ENCODE results near the gene KRTAP4-7. TPM values are rescaled to one million over a fixed set of nuclear protein-coding genes. Genes with fewer than 3 reads are reported as not detected.

The KRTAP4-7 gene
- total and polyA plus RNA-seq, 2 donors (not counting 3 experiments of a cell fraction or from before 2014, with no cell fraction given) = not detected

- no peak overlapping the region for H3K9ac ChIP-seq (replicated peaks; ENCODE audit: extremely low read depth, insufficient read depth, low read length)
- H3K4me2 ChIP-seq (ENCODE audit: insufficient read depth, low read length) = no peak overlapping the region
- no peaks in the 10 kb centered on the region for H3K9me3 ChIP-seq (replicated peaks; ENCODE audit: control insufficient read depth, insufficient read depth, low read length)
- no TSS peak for BruUV-seq (replicated peaks)
- POLR2A ChIA-PET = no interaction called here
- no peaks in the 10 kb centered on the region for H3K9me1 ChIP-seq (replicated peaks; ENCODE audit: control insufficient read depth, extremely low read depth, insufficient read depth, low read length)
- H3K27ac ChIP-seq (ENCODE audit: insufficient read depth, low read depth, low read length) = no peak overlapping the region
- no peaks in the 10 kb centered on the region for H4K20me1 ChIP-seq (replicated peaks; ENCODE audit: control insufficient read depth, extremely low read depth, insufficient read depth, low read length)
- H3K27me3 ChIP-seq (ENCODE audit: control insufficient read depth in 2 of 2, insufficient read depth in 2 of 2, low read length in 2 of 2) = peaks cover 0 to 3% of the 10 kb centered on the region in 2 experiments
- no peak overlapping the region for H2AFZ ChIP-seq (ENCODE audit: low read depth, low read length)
- no peak for FAIRE-seq
- no peak overlapping the region for H3K4me3 ChIP-seq (replicated peaks in 1 of 3; ENCODE audit: insufficient read depth in 1 of 3, low read depth in 1 of 3, low read length in 3 of 3)
- intact Hi-C loops (cut with micrococcal nuclease) = no loop called here
- CTCF ChIA-PET = interaction anchor here (0.7 kb wide), 1 partner anchor 21 kb away, joined by 3 read pairs; no protein-coding TSS in a partner anchor
- H3K36me3 ChIP-seq (ENCODE audit: control insufficient read depth in 2 of 2, extremely low read depth in 1 of 2, insufficient read depth in 2 of 2, low read length in 2 of 2) = no peaks in the 10 kb centered on the region
- TF ChIP-seq JUN (IDR thresholded peaks at IDR 0.05; ENCODE audit: borderline replicate concordance, insufficient read depth, insufficient read length, low read depth) (no peak), POLR2A (IDR thresholded peaks at IDR 0.05; ENCODE audit: low read depth, low read length) (no peak), GATA2 (IDR thresholded peaks at IDR 0.05; ENCODE audit: insufficient read depth, insufficient read length, low read depth, low read length) (no peak), MYC (IDR thresholded peaks at IDR 0.05; ENCODE audit: low read depth, low read length) (no peak), CTCF (IDR thresholded peaks at IDR 0.05; ENCODE audit: extremely low read depth in 1 of 2, insufficient read depth in 1 of 2, low read depth in 1 of 2, low read length in 2 of 2) (no peak), FOS (IDR thresholded peaks at IDR 0.05; ENCODE audit: borderline replicate concordance, insufficient read depth, low read length) (no peak), POLR2AphosphoS5 (IDR thresholded peaks at IDR 0.05; ENCODE audit: insufficient read depth, low read depth, low read length) (no peak), EZH2 (IDR thresholded peaks at IDR 0.05; ENCODE audit: borderline replicate concordance, low read depth, low read length, severe bottlenecking) (no peak)
- TF ChIP-seq, protein P1, sequence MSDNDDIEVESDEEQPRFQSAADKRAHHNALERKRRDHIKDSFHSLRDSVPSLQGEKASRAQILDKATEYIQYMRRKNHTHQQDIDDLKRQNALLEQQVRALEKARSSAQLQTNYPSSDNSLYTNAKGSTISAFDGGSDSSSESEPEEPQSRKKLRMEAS (IDR thresholded peaks at IDR 0.05; ENCODE audit: insufficient read depth, insufficient read length) = no peak
- H3K4me1 ChIP-seq (ENCODE audit: control insufficient read depth, extremely low read depth, insufficient read depth, low read length) = no peaks in the 10 kb centered on the region
- DNase-seq (ENCODE audit: low read depth, low spot score) = no peak
- H3K79me2 ChIP-seq (ENCODE audit: control insufficient read depth, insufficient read depth, low read length) = no peaks in the 10 kb centered on the region
- dilution Hi-C loops (cut with MboI; ENCODE audit: extremely low pct_ligation_motif_present, low sequenced_read_pairs) = no loop called here
Observed at GRCh38 chr17:41133880-41134735, 50.2 kb downstream of the KRTAP4-7 start.

Other genes starting within 250 kb of the KRTAP4-7 start
Only the 30 nearest of the 38 such genes appear.
- gene KRT23, start 146.5 kb upstream of the KRTAP4-7 start, total RNA-seq = not detected in 2 replicates
- not detected in 2 replicates for gene KRT23, start 146.5 kb upstream of the KRTAP4-7 start, polyA plus RNA-seq
- gene KRT39, start 117.2 kb upstream of the KRTAP4-7 start, total RNA-seq = not detected in 2 replicates
- not detected in 2 replicates for gene KRT39, start 117.2 kb upstream of the KRTAP4-7 start, polyA plus RNA-seq
- gene KRT40, start 99.8 kb upstream of the KRTAP4-7 start, total RNA-seq = not detected in 2 replicates
- gene KRT40, start 99.8 kb upstream of the KRTAP4-7 start, polyA plus RNA-seq = not detected in 2 replicates
- not detected in 2 replicates for gene KRTAP3-3, start 90.0 kb upstream of the KRTAP4-7 start, total RNA-seq
- gene KRTAP3-3, start 90.0 kb upstream of the KRTAP4-7 start, polyA plus RNA-seq = not detected in 2 replicates
- not detected in 2 replicates for gene KRTAP3-2, start 84.2 kb upstream of the KRTAP4-7 start, total RNA-seq
- gene KRTAP3-2, start 84.2 kb upstream of the KRTAP4-7 start, polyA plus RNA-seq = not detected in 2 replicates
- gene KRTAP3-1, start 75.0 kb upstream of the KRTAP4-7 start, total RNA-seq = not detected in 2 replicates
- not detected in 2 replicates for gene KRTAP3-1, start 75.0 kb upstream of the KRTAP4-7 start, polyA plus RNA-seq
- gene KRTAP1-5, start 56.9 kb upstream of the KRTAP4-7 start, total RNA-seq = not detected in 2 replicates
- not detected in 2 replicates for gene KRTAP1-5, start 56.9 kb upstream of the KRTAP4-7 start, polyA plus RNA-seq
- not detected in 2 replicates for gene KRTAP1-4, start 54.0 kb upstream of the KRTAP4-7 start, total RNA-seq
- not detected in 2 replicates for gene KRTAP1-4, start 54.0 kb upstream of the KRTAP4-7 start, polyA plus RNA-seq
- not detected in 2 replicates for gene KRTAP1-3, start 49.3 kb upstream of the KRTAP4-7 start, total RNA-seq
- gene KRTAP1-3, start 49.3 kb upstream of the KRTAP4-7 start, polyA plus RNA-seq = not detected in 2 replicates
- not detected in 2 replicates for gene KRTAP1-1, start 42.7 kb upstream of the KRTAP4-7 start, total RNA-seq
- gene KRTAP1-1, start 42.7 kb upstream of the KRTAP4-7 start, polyA plus RNA-seq = not detected in 2 replicates
- gene KRTAP2-1, start 36.8 kb upstream of the KRTAP4-7 start, total RNA-seq = not detected in 2 replicates
- not detected in 2 replicates for gene KRTAP2-1, start 36.8 kb upstream of the KRTAP4-7 start, polyA plus RNA-seq
- gene KRTAP2-2, start 28.9 kb upstream of the KRTAP4-7 start, total RNA-seq = not detected in 2 replicates
- not detected in 2 replicates for gene KRTAP2-2, start 28.9 kb upstream of the KRTAP4-7 start, polyA plus RNA-seq
- not detected in 2 replicates for gene KRTAP2-3, start 24.0 kb upstream of the KRTAP4-7 start, total RNA-seq
- not detected in 2 replicates for gene KRTAP2-3, start 24.0 kb upstream of the KRTAP4-7 start, polyA plus RNA-seq
- not detected in 2 replicates for gene KRTAP2-4, start 18.3 kb upstream of the KRTAP4-7 start, total RNA-seq
- not detected in 2 replicates for gene KRTAP2-4, start 18.3 kb upstream of the KRTAP4-7 start, polyA plus RNA-seq
- not detected in 2 replicates for gene KRTAP4-8, start 14.0 kb downstream of the KRTAP4-7 start, total RNA-seq
- gene KRTAP4-8, start 14.0 kb downstream of the KRTAP4-7 start, polyA plus RNA-seq = not detected in 2 replicates
- gene KRTAP4-16, start 18.1 kb downstream of the KRTAP4-7 start, total RNA-seq = not detected in 2 replicates
- gene KRTAP4-16, start 18.1 kb downstream of the KRTAP4-7 start, polyA plus RNA-seq = not detected in 2 replicates
- gene KRTAP4-9, start 21.2 kb downstream of the KRTAP4-7 start, total RNA-seq = not detected in 2 replicates
- gene KRTAP4-9, start 21.2 kb downstream of the KRTAP4-7 start, polyA plus RNA-seq = not detected in 2 replicates
- not detected in 2 replicates for gene KRTAP4-11, start 34.2 kb downstream of the KRTAP4-7 start, total RNA-seq
- gene KRTAP4-11, start 34.2 kb downstream of the KRTAP4-7 start, polyA plus RNA-seq = not detected in 2 replicates
- gene KRTAP4-12, start 40.0 kb downstream of the KRTAP4-7 start, total RNA-seq = not detected in 2 replicates
- gene KRTAP4-12, start 40.0 kb downstream of the KRTAP4-7 start, polyA plus RNA-seq = not detected in 2 replicates
- not detected in 2 replicates for gene KRTAP4-6, start 56.4 kb downstream of the KRTAP4-7 start, total RNA-seq
- gene KRTAP4-6, start 56.4 kb downstream of the KRTAP4-7 start, polyA plus RNA-seq = not detected in 2 replicates
- gene KRTAP4-5, start 65.7 kb downstream of the KRTAP4-7 start, total RNA-seq = not detected in 2 replicates
- gene KRTAP4-5, start 65.7 kb downstream of the KRTAP4-7 start, polyA plus RNA-seq = not detected in 2 replicates
- gene KRTAP4-4, start 76.6 kb downstream of the KRTAP4-7 start, total RNA-seq = not detected in 2 replicates
- not detected in 2 replicates for gene KRTAP4-4, start 76.6 kb downstream of the KRTAP4-7 start, polyA plus RNA-seq
- gene KRTAP4-3, start 84.1 kb downstream of the KRTAP4-7 start, total RNA-seq = not detected in 2 replicates
- not detected in 2 replicates for gene KRTAP4-3, start 84.1 kb downstream of the KRTAP4-7 start, polyA plus RNA-seq
- not detected in 2 replicates for gene KRTAP4-2, start 94.1 kb downstream of the KRTAP4-7 start, total RNA-seq
- not detected in 2 replicates for gene KRTAP4-2, start 94.1 kb downstream of the KRTAP4-7 start, polyA plus RNA-seq
- not detected in 2 replicates for gene KRTAP4-1, start 100.8 kb downstream of the KRTAP4-7 start, total RNA-seq
- not detected in 2 replicates for gene KRTAP4-1, start 100.8 kb downstream of the KRTAP4-7 start, polyA plus RNA-seq
- gene KRTAP9-1, start 105.7 kb downstream of the KRTAP4-7 start, total RNA-seq = not detected in 2 replicates
- not detected in 2 replicates for gene KRTAP9-1, start 105.7 kb downstream of the KRTAP4-7 start, polyA plus RNA-seq
- gene KRTAP9-2, start 142.5 kb downstream of the KRTAP4-7 start, total RNA-seq = not detected in 2 replicates
- gene KRTAP9-2, start 142.5 kb downstream of the KRTAP4-7 start, polyA plus RNA-seq = not detected in 2 replicates
- gene KRTAP9-3, start 148.3 kb downstream of the KRTAP4-7 start, total RNA-seq = not detected in 2 replicates
- not detected in 2 replicates for gene KRTAP9-3, start 148.3 kb downstream of the KRTAP4-7 start, polyA plus RNA-seq
- not detected in 2 replicates for gene KRTAP9-8, start 153.8 kb downstream of the KRTAP4-7 start, total RNA-seq
- not detected in 2 replicates for gene KRTAP9-8, start 153.8 kb downstream of the KRTAP4-7 start, polyA plus RNA-seq
- gene KRTAP9-4, start 165.5 kb downstream of the KRTAP4-7 start, total RNA-seq = not detected in 2 replicates
- not detected in 2 replicates for gene KRTAP9-4, start 165.5 kb downstream of the KRTAP4-7 start, polyA plus RNA-seq